ENCODE results near the gene OR51G2.
"Not testable (repeated sequence)": the region's sequence is repeated elsewhere in the genome, so short reads cannot be mapped to it uniquely, and the experiment has no call there.

Gene OR51G2

GRCh38 chr11:4919250-4919649, at the start of gene OR51G2:
Gene OR51G2 (minus strand): TSS chr11:4919350. CDS start chr11:4915663, 3,687 bp downstream.
- no peak for DNase-seq (ENCODE audit: low read depth in 2 of 2)

GRCh38 chr11:4962816-4963215, 43.7 kb upstream of the OR51G2 start:
- DNase-seq (ENCODE audit: low read depth in 2 of 2), result no peak

GRCh38 chr11:4960877-4961276, 41.7 kb upstream of the OR51G2 start:
- no peak for DNase-seq (ENCODE audit: low read depth in 2 of 2)

GRCh38 chr11:4957396-4957795, 38.2 kb upstream of the OR51G2 start:
- no peak for DNase-seq (ENCODE audit: low read depth in 2 of 2)

GRCh38 chr11:4955613-4956012, 36.5 kb upstream of the OR51G2 start, which contains the start of gene OR51A2:
Gene OR51A2 (minus strand): TSS chr11:4955713. CDS start chr11:4955713, 0 bp downstream.
- DNase-seq (ENCODE audit: low read depth in 2 of 2), result not testable (repeated sequence)

GRCh38 chr11:4947505-4947904, 28.4 kb upstream of the OR51G2 start, which contains the start of gene OR51A4:
Gene OR51A4 (minus strand): TSS chr11:4947605. CDS start chr11:4947100, 505 bp downstream.
- no peak for DNase-seq (ENCODE audit: low read depth in 2 of 2)

GRCh38 chr11:4936745-4937144, 17.6 kb upstream of the OR51G2 start:
- no peak for DNase-seq (ENCODE audit: low read depth in 2 of 2)

- DNase-seq (ENCODE audit: low read depth in 2 of 2), result no peak
Measured at GRCh38 chr11:4932751-4933150, 13.6 kb upstream of the OR51G2 start.

GRCh38 chr11:4926608-4927007, 7.5 kb upstream of the OR51G2 start:
- no peak for DNase-seq (ENCODE audit: low read depth in 2 of 2)

GRCh38 chr11:4924239-4924638, 5.1 kb upstream of the OR51G2 start, which contains the start of gene OR51G1:
Gene OR51G1 (minus strand): TSS chr11:4924339. CDS start chr11:4924339, 0 bp downstream.
- no peak for DNase-seq (ENCODE audit: low read depth in 2 of 2)

- no peak for DNase-seq (ENCODE audit: low read depth in 2 of 2)
Measured at GRCh38 chr11:4922304-4922703, 3.2 kb upstream of the OR51G2 start.

- DNase-seq (ENCODE audit: low read depth in 2 of 2), result no peak
Measured at GRCh38 chr11:4921796-4922195, 2.6 kb upstream of the OR51G2 start.

- no peak for DNase-seq (ENCODE audit: low read depth in 2 of 2)
Measured at GRCh38 chr11:4916581-4916980, 2.6 kb downstream of the OR51G2 start.

- no peak for DNase-seq (ENCODE audit: low read depth in 2 of 2)
Measured at GRCh38 chr11:4903484-4903883, 15.7 kb downstream of the OR51G2 start, which contains the start of gene OR51A7. Gene OR51A7 (plus strand): TSS chr11:4903783. CDS start chr11:4907370, 3,587 bp downstream.

- no peak for DNase-seq (ENCODE audit: low read depth in 2 of 2)
Measured at GRCh38 chr11:4891996-4892640, 27.0 kb downstream of the OR51G2 start.

GRCh38 chr11:4890279-4890678, 28.9 kb downstream of the OR51G2 start:
- DNase-seq (ENCODE audit: low read depth in 2 of 2), result no peak

GRCh38 chr11:4887591-4887990, 31.6 kb downstream of the OR51G2 start:
- no peak for DNase-seq (ENCODE audit: low read depth in 2 of 2)

- no peak for DNase-seq (ENCODE audit: low read depth in 2 of 2)
Measured at GRCh38 chr11:4886186-4886585, 33.0 kb downstream of the OR51G2 start.

- DNase-seq (ENCODE audit: low read depth in 2 of 2), result no peak
Measured at GRCh38 chr11:4884361-4884760, 34.8 kb downstream of the OR51G2 start.

- DNase-seq (ENCODE audit: low read depth in 2 of 2), result no peak
Measured at GRCh38 chr11:4882543-4882942, 36.6 kb downstream of the OR51G2 start.

GRCh38 chr11:4881860-4882500, 37.2 kb downstream of the OR51G2 start, which contains the start of gene OR51T1:
Gene OR51T1 (plus strand): TSS chr11:4881900. CDS start chr11:4881900, 0 bp downstream.
- DNase-seq (ENCODE audit: low read depth in 2 of 2), result no peak

- no peak for DNase-seq (ENCODE audit: low read depth in 2 of 2)
Measured at GRCh38 chr11:4881188-4881587, 38.0 kb downstream of the OR51G2 start.

- no peak for DNase-seq (ENCODE audit: low read depth in 2 of 2)
Measured at GRCh38 chr11:4865855-4866254, 53.3 kb downstream of the OR51G2 start.
